Neural progenitor cell (in vitro differentiated cells): ENCODE data around the gene G3BP1. TPM values are rescaled to one million over a fixed set of nuclear protein-coding genes. Genes with fewer than 3 reads are reported as not detected.

Experiments used
- DNase-seq: peaks from one replicate; pipeline ENCODE4 v3.0.0-alpha.2; 2016; ENCODE audit warnings: low spot score
- H2AFZ ChIP-seq: fragments of 200-600 bp; sonication (generic); replicated peaks from 2 replicates; pipeline ENCODE4 v1.6.1; 2016; ENCODE audit warnings: antibody characterized with exemption
- H3F3A ChIP-seq: fragments of 200-600 bp; sonication (generic); 2 replicates; pipeline ENCODE4 v1.6.1; 2016; ENCODE audit warnings: antibody characterized with exemption, low read depth
- H3K27ac ChIP-seq: fragments of 200-600 bp; sonication (generic); 2 replicates; pipeline ENCODE4 v1.5.1; 2016; ENCODE audit warnings: mild to moderate bottlenecking
- H3K27me3 ChIP-seq: fragments of 200-600 bp; sonication (generic); 2 replicates; pipeline ENCODE4 v1.6.1; 2016; ENCODE audit warnings: mild to moderate bottlenecking, moderate library complexity
- H3K36me3 ChIP-seq: fragments of 200-600 bp; sonication (generic); 2 replicates; pipeline ENCODE4 v1.5.1; 2016
- H3K4me1 ChIP-seq: fragments of 200-600 bp; sonication (generic); 2 replicates; pipeline ENCODE4 v1.6.1; 2016; ENCODE audit warnings: mixed run types
- H3K4me2 ChIP-seq: fragments of 200-600 bp; sonication (generic); 2 replicates; pipeline ENCODE4 v1.6.1; 2016
- H3K4me3 ChIP-seq: fragments of 200-600 bp; sonication (generic); 2 replicates; pipeline ENCODE4 v1.5.1; 2016
- H3K79me2 ChIP-seq: fragments of 200-600 bp; sonication (generic); 2 replicates; pipeline ENCODE4 v1.6.1; 2016; ENCODE audit warnings: low read depth
- H3K9ac ChIP-seq: fragments of 200-600 bp; sonication (generic); 2 replicates; pipeline ENCODE4 v1.6.1; 2016
- H3K9me3 ChIP-seq: fragments of 200-600 bp; sonication (generic); 2 replicates; pipeline ENCODE4 v1.5.1; 2016; ENCODE audit warnings: low read depth
- H4K20me1 ChIP-seq: fragments of 200-600 bp; sonication (generic); 2 replicates; pipeline ENCODE4 v1.6.1; 2016; ENCODE audit warnings: low read depth
- H3K27ac Mint-ChIP-seq: 3 replicates; pipeline ENCODE4 v1.8.0; 2021; ENCODE audit warnings: mixed read lengths
- H3K27me3 Mint-ChIP-seq: 2 replicates; pipeline ENCODE4 v1.8.0; 2022; ENCODE audit warnings: low read depth, mild to moderate bottlenecking, inconsistent platforms, moderate library complexity, mixed read lengths; ENCODE audit not compliant: insufficient read depth
- H3K36me3 Mint-ChIP-seq: 3 replicates; pipeline ENCODE4 v1.8.0; 2021; ENCODE audit warnings: mixed read lengths
- H3K4me1 Mint-ChIP-seq: 3 replicates; pipeline ENCODE4 v1.8.0; 2021; ENCODE audit warnings: mixed read lengths
- H3K4me3 Mint-ChIP-seq: 3 replicates; pipeline ENCODE4 v1.8.0; 2021; ENCODE audit warnings: mild to moderate bottlenecking, moderate library complexity, mixed read lengths
- H3K9me3 Mint-ChIP-seq: 3 replicates; pipeline ENCODE4 v1.8.0; 2020; ENCODE audit warnings: mixed read lengths
- EZH2 ChIP-seq: fragments of 200-600 bp; sonication (generic); IDR thresholded peaks from 2 replicates; pipeline ENCODE4 v1.6.1; 2017; ENCODE audit warnings: antibody characterized with exemption, mild to moderate bottlenecking, moderate library complexity
- EZH2phosphoT487 ChIP-seq: fragments of 200-600 bp; sonication (generic); IDR thresholded peaks from 2 replicates; pipeline ENCODE4 v1.6.1; 2017; ENCODE audit warnings: antibody characterized with exemption
- total RNA-seq: library from RNA; depleted of rRNA; stranded (reverse); fragments of >200 nt; gene quantifications from 2 replicates; pipeline ENCODE4 v1.2.3, GENCODE V29; 2015; ENCODE audit warnings: low replicate concordance
- TF ChIP-seq, protein P1 (sequence below): fragments of 200-600 bp; sonication (generic); IDR thresholded peaks from 2 replicates; pipeline ENCODE4 v1.5.1; 2017; ENCODE audit warnings: antibody characterized with exemption, mild to moderate bottlenecking

Gene G3BP1
- total RNA-seq, 1 donor from 2014 or later = 304 TPM

- no peak overlapping the region for H3K4me3 ChIP-seq
- no peaks in the 10 kb centered on the region for H3K4me1 ChIP-seq
- no peaks in the 10 kb centered on the region for H3K27me3 Mint-ChIP-seq
- no peak overlapping the region for H2AFZ ChIP-seq
- no peaks in the 10 kb centered on the region for H3K27me3 ChIP-seq
- H4K20me1 ChIP-seq = peaks cover 40% of the 10 kb centered on the region
- no peaks in the 10 kb centered on the region for H3K9me3 ChIP-seq
- no peak overlapping the region for H3K4me2 ChIP-seq
- H3K4me1 Mint-ChIP-seq = no peaks in the 10 kb centered on the region
- H3K9ac ChIP-seq = no peak overlapping the region
- H3K4me3 Mint-ChIP-seq = no peak overlapping the region
- no peaks in the 10 kb centered on the region for H3K9me3 Mint-ChIP-seq
- DNase-seq = no peak
- H3K27ac ChIP-seq = no peak overlapping the region
- H3K27ac Mint-ChIP-seq = no peak overlapping the region
- H3K36me3 Mint-ChIP-seq = peaks cover 52% of the 10 kb centered on the region
- H3K79me2 ChIP-seq = peaks cover 81% of the 10 kb centered on the region
- no peak for TF ChIP-seq EZH2
- TF ChIP-seq EZH2phosphoT487 = no peak
- TF ChIP-seq, protein P1, sequence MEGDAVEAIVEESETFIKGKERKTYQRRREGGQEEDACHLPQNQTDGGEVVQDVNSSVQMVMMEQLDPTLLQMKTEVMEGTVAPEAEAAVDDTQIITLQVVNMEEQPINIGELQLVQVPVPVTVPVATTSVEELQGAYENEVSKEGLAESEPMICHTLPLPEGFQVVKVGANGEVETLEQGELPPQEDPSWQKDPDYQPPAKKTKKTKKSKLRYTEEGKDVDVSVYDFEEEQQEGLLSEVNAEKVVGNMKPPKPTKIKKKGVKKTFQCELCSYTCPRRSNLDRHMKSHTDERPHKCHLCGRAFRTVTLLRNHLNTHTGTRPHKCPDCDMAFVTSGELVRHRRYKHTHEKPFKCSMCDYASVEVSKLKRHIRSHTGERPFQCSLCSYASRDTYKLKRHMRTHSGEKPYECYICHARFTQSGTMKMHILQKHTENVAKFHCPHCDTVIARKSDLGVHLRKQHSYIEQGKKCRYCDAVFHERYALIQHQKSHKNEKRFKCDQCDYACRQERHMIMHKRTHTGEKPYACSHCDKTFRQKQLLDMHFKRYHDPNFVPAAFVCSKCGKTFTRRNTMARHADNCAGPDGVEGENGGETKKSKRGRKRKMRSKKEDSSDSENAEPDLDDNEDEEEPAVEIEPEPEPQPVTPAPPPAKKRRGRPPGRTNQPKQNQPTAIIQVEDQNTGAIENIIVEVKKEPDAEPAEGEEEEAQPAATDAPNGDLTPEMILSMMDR = no peak
- peaks cover 50% of the 10 kb centered on the region for H3K36me3 ChIP-seq
- H3F3A ChIP-seq = peaks cover 11% of the 10 kb centered on the region
These were observed 28.8 kb downstream of the G3BP1 start for GRCh38 chr5:151800532-151800931.

DNA sequence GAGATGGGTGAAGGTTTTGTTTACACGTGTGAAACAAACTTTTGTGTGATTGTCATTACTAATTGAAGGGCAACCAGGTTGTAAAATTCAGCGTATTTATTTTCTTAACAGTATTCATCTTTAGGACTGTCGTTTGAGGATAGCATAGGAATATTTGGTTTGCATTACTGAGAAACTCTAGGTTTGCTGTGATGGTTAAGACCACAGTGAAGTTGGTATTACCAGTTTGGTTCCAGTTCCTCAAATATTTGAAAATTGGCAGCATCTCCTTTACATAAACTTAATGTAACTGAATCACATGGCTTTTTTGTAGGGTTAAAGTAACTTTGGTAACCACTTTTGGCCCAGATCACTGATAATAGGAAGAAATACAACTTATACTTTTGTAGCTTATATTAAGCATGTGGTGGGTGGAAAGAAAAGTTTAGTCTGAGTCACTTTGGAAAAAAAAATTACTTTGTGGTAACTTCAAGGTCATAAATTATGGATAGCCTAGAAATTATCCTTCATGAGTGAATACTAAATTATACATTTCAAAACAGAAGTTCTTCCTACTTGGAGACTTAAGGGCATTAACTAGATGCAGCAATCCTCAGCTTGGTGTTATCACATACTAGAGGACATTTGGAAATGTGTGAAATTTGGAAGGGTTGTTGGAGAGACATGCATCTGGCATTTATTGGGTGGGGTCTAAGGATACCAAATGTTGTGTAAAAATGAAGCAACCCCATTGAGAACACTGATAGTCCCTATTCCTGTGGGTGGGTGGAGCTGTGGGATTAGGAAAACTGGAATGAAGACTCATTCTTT, 33.9 kb downstream of the G3BP1 start:
- H3K4me3 ChIP-seq = no peak overlapping the region
- H3K27me3 ChIP-seq = no peaks in the 10 kb centered on the region
- no peak for DNase-seq
- H3K9me3 ChIP-seq = no peaks in the 10 kb centered on the region
- H3K27ac ChIP-seq = no peak overlapping the region
- H4K20me1 ChIP-seq = peaks cover 21% of the 10 kb centered on the region
- H2AFZ ChIP-seq = no peak overlapping the region
- H3K4me1 ChIP-seq = no peaks in the 10 kb centered on the region
- H3K79me2 ChIP-seq = peaks cover 72% of the 10 kb centered on the region
- no peak overlapping the region for H3K4me2 ChIP-seq
- H3F3A ChIP-seq = peaks cover 5% of the 10 kb centered on the region
- Mint-ChIP-seq H3K36me3 (peaks cover 58% of the 10 kb centered on the region), H3K9me3 (no peaks in the 10 kb centered on the region), H3K4me1 (no peaks in the 10 kb centered on the region), H3K4me3 (no peak overlapping the region), H3K27ac (no peak overlapping the region), H3K27me3 (no peaks in the 10 kb centered on the region)
- H3K9ac ChIP-seq = no peak overlapping the region
- no peak for TF ChIP-seq EZH2phosphoT487
- no peak for TF ChIP-seq EZH2
- TF ChIP-seq, protein P1 = no peak
- peaks cover 25% of the 10 kb centered on the region for H3K36me3 ChIP-seq

DNA sequence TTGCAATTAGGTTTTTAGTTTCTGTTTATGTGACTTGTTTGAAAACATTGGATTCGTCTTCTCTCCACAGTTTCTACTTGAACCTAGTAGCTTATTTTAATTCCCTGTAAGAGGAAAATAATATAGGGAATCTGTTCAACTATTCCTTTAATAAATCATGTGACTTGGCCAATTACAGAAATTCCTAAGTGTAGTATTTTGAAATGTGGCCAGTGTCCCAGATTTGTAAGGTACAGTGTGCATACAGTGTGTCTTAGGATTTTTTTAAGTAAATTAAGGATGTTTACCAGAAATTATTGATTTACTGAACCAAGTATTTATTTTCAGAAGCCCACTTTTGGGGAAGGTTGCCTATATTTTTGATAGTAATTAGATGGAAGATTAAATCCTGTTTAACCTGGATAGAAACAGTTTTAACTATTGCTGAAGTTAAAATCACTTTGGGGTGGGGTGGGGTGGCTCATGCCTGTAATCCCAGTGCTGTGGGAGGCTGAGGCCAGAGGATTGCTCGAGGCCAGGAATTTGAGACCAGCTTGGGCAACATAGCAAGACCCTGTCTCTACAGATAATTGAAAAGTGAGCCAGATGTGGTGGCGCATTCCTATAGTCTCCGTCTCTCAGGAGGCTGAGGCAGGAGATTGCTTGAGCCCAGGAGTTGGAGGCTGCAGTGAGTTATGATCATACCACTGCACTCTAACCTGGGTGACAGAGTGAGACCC, 36.9 kb downstream of the G3BP1 start:
- no peak for TF ChIP-seq EZH2
- Histone ChIP-seq H3K27me3 (no peaks in the 10 kb centered on the region), H3K27ac (no peak overlapping the region), H4K20me1 (peaks cover 24% of the 10 kb centered on the region), H2AFZ (no peak overlapping the region), H3K4me3 (no peak overlapping the region), H3K4me2 (no peak overlapping the region), H3K36me3 (peaks cover 11% of the 10 kb centered on the region), H3K4me1 (peaks cover under 1% of the 10 kb centered on the region), H3F3A (peaks cover 4% of the 10 kb centered on the region), H3K9me3 (no peaks in the 10 kb centered on the region), H3K79me2 (peaks cover 62% of the 10 kb centered on the region), H3K9ac (no peak overlapping the region)
- H3K27me3 Mint-ChIP-seq = no peaks in the 10 kb centered on the region
- H3K4me1 Mint-ChIP-seq = no peaks in the 10 kb centered on the region
- no peak overlapping the region for H3K27ac Mint-ChIP-seq
- H3K36me3 Mint-ChIP-seq = peaks cover 65% of the 10 kb centered on the region
- H3K4me3 Mint-ChIP-seq = no peak overlapping the region
- no peaks in the 10 kb centered on the region for H3K9me3 Mint-ChIP-seq
- DNase-seq = no peak
